A549 (cell line): ENCODE measurements around the gene PPRC1. TPM values are rescaled to one million over a fixed set of nuclear protein-coding genes. Genes with fewer than 3 reads are reported as not detected.

Experiments
- CBX2 ChIP-seq: fragments of 200-600 bp; sonication (generic); IDR thresholded peaks from 2 replicates; pipeline ENCODE4 v1.6.1; 2016; ENCODE audit warnings: low read depth, mild to moderate bottlenecking, borderline replicate concordance
- CHD2 ChIP-seq: fragments of 150-350 bp; IDR thresholded peaks from 2 replicates; pipeline ENCODE4 v1.6.1; 2014; ENCODE audit warnings: low read length; ENCODE audit not compliant: partially characterized antibody
- FOSL2 ChIP-seq, 2 experiments: fragments of 450-650 bp in 1 of 2; fragments of >200 bp in 1 of 2; sonication (Bioruptor Twin) in 1 of 2; formaldehyde crosslinking; IDR thresholded peaks; 2 replicates each; pipeline versions ENCODE4 v1.5.0 to v1.6.1; 2016 to 2020; ENCODE audit warnings: mild to moderate bottlenecking in 1 of 2, moderate library complexity in 1 of 2
- HOXA7 ChIP-seq: fragments of 250-450 bp; sonication (Bioruptor Pico); IDR thresholded peaks from 2 replicates; pipeline ENCODE4 v1.5.0; 2020; ENCODE audit warnings: mild to moderate bottlenecking, moderate library complexity
- HOXB13 ChIP-seq: fragments of 250-450 bp; sonication (Bioruptor Pico); IDR thresholded peaks from 2 replicates; pipeline ENCODE4 v1.5.0; 2020; ENCODE audit warnings: low read depth, mild to moderate bottlenecking, moderate library complexity
- HOXB5 ChIP-seq: fragments of 250-450 bp; sonication (Bioruptor Pico); IDR thresholded peaks from 2 replicates; pipeline ENCODE4 v1.5.0; 2020; ENCODE audit warnings: mild to moderate bottlenecking, moderate library complexity
- KDM5A ChIP-seq: fragments of 200-600 bp; sonication (generic); IDR thresholded peaks from 2 replicates; pipeline ENCODE4 v1.6.1; 2016; ENCODE audit warnings: antibody characterized with exemption, mild to moderate bottlenecking
- PHF8 ChIP-seq: fragments of 200-600 bp; sonication (generic); IDR thresholded peaks from 2 replicates; pipeline ENCODE4 v1.6.1; 2016; ENCODE audit warnings: low read depth, mild to moderate bottlenecking, antibody characterized with exemption, moderate library complexity, borderline replicate concordance
- POLR2AphosphoS2 ChIP-seq: conservative IDR thresholded peaks from 2 replicates; pipeline ENCODE4 v1.6.1; 2012; ENCODE audit warnings: low read length, improper control_type of control experiment, inconsistent platforms
- RAD21 ChIP-seq, 2 experiments: fragments of >200 bp in 1 of 2; sonication (Bioruptor Twin) in 1 of 2; formaldehyde crosslinking in 1 of 2; IDR thresholded peaks in 1 of 2; conservative IDR thresholded peaks in 1 of 2; 2 replicates in 1 of 2; 3 replicates in 1 of 2; pipeline ENCODE4 v1.6.1; 2012 to 2018; ENCODE audit warnings: inconsistent platforms in 1 of 2
- ZFP36 ChIP-seq: fragments of 450-650 bp; IDR thresholded peaks from 2 replicates; pipeline ENCODE4 v1.6.1; 2014; ENCODE audit warnings: borderline replicate concordance; ENCODE audit not compliant: partially characterized antibody
- polyA plus RNA-seq, 4 experiments: library from polyadenylated mRNA; depleted of rRNA in 3 of 4; stranded (reverse); fragments of >200 nt; fragmentation: RNase III in 1 of 4; extraction: RNeasy Plus Mini Kit Qiagen cat#74134 plus additional on column Dnase treatment in 1 of 4; gene quantifications; 2 replicates in 3 of 4; 3 replicates in 1 of 4; pipeline ENCODE4 v1.2.3, GENCODE V29; 2011 to 2017
- TF ChIP-seq, protein P1 (sequence below): fragments of >200 bp; sonication (Bioruptor Twin); formaldehyde crosslinking; IDR thresholded peaks from 2 replicates; pipeline ENCODE4 v1.6.1; 2016
- TF ChIP-seq, protein P2 (sequence below): fragments of 250-450 bp; sonication (Bioruptor Pico); IDR thresholded peaks from 2 replicates; pipeline ENCODE4 v1.5.0; 2021; ENCODE audit warnings: mild to moderate bottlenecking, moderate library complexity, borderline replicate concordance
- TF ChIP-seq, protein P3 (sequence below): fragments of 200-600 bp; sonication (generic); IDR thresholded peaks from 2 replicates; pipeline ENCODE4 v1.6.1; 2016; ENCODE audit warnings: antibody characterized with exemption, mild to moderate bottlenecking, moderate library complexity
- TF ChIP-seq, protein P4 (sequence below): fragments of >200 bp; sonication (Bioruptor Twin); formaldehyde crosslinking; IDR thresholded peaks from 3 replicates; pipeline ENCODE4 v1.6.1; 2016
- TF ChIP-seq, protein P5 (sequence below): fragments of 250-450 bp; sonication (Bioruptor Pico); IDR thresholded peaks from 2 replicates; pipeline ENCODE4 v1.5.0; 2020; ENCODE audit warnings: low read depth, mild to moderate bottlenecking, moderate library complexity
- TF ChIP-seq, protein P6 (sequence below): IDR thresholded peaks from 2 replicates; pipeline ENCODE4 v1.6.1; 2012; ENCODE audit warnings: low read depth, borderline replicate concordance
- TF ChIP-seq, protein P7 (sequence below): fragments of 450-650 bp; IDR thresholded peaks from 2 replicates; pipeline ENCODE4 v1.6.1; 2014; ENCODE audit warnings: antibody characterized with exemption

The PPRC1 gene
- polyA plus RNA-seq, 2 of the 4 experiments (the other 2 are of a cell fraction): 27.0 to 44.1 TPM

DNA sequence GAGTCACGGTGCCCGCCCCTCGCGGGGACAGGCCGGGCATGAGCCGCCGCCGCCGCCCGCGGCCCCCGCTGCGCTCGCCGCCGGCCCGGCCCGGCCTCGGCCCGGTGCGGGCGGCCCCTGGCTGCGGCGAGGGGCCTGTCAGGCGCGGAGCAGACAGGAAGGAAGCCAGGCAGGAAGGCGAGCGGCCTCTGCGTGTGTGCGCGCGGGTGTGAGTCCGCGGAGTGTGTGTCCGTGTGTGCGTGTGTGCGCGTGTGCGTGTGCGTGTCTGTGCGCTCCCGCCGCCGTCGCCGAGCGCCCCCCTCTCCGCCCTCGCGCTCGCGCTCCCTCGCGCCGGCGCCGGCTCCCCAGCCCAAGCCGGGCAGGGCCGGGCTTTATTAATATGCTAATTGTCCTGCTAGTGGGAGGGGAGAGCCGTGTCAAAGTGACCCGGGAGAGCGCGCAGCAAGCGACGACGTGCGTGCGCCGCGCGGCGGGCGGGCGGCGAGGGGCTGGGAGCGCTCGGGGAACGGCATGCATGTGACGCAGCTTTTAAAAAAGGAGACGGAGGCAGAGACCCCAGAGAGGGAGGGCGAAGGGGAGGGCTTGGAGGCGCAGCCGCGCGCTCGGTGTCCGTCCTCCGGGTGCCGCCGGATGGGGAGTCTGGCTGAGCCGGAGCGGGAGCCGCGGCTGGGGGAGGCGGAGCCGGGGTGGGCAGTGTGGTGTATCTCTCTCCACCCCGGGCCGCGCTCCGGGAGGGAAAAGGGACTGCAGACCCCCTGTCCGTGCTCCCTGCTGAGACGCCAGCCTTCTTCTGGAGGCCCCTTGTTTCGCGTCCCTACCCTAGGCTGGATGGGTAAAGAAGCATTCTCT is 12.5 kb upstream of the PPRC1 start, which contains the start of gene LDB1 (continued):
- TF ChIP-seq HOXB5 (CRISPR knock-in tag) (no peak), RAD21 (conservative IDR thresholded peaks at IDR 0.05 in 1 of 2, IDR thresholded peaks at IDR 0.05 in 1 of 2) (no peak), CBX2 (no peak), HOXB13 (CRISPR knock-in tag) (no peak), CHD2 (no peak), ZFP36 (no peak), PHF8 (peak; percentile 67; the same call in 1 of the 2 replicates), HOXA7 (CRISPR knock-in tag) (no peak), KDM5A (no peak; the same call in 1 of the 2 replicates), FOSL2 (IDR thresholded peaks at IDR 0.05) (no peak), FOSL2 (CRISPR knock-in tag; IDR thresholded peaks at IDR 0.05) (no peak), POLR2AphosphoS2 (no peak)
- TF ChIP-seq, protein P1, sequence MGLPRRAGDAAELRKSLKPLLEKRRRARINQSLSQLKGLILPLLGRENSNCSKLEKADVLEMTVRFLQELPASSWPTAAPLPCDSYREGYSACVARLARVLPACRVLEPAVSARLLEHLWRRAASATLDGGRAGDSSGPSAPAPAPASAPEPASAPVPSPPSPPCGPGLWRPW: no peak
- TF ChIP-seq, protein P2, sequence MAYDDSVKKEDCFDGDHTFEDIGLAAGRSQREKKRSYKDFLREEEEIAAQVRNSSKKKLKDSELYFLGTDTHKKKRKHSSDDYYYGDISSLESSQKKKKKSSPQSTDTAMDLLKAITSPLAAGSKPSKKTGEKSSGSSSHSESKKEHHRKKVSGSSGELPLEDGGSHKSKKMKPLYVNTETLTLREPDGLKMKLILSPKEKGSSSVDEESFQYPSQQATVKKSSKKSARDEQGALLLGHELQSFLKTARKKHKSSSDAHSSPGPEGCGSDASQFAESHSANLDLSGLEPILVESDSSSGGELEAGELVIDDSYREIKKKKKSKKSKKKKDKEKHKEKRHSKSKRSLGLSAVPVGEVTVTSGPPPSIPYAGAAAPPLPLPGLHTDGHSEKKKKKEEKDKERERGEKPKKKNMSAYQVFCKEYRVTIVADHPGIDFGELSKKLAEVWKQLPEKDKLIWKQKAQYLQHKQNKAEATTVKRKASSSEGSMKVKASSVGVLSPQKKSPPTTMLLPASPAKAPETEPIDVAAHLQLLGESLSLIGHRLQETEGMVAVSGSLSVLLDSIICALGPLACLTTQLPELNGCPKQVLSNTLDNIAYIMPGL (CRISPR knock-in tag): no peak
- TF ChIP-seq, protein P3, sequence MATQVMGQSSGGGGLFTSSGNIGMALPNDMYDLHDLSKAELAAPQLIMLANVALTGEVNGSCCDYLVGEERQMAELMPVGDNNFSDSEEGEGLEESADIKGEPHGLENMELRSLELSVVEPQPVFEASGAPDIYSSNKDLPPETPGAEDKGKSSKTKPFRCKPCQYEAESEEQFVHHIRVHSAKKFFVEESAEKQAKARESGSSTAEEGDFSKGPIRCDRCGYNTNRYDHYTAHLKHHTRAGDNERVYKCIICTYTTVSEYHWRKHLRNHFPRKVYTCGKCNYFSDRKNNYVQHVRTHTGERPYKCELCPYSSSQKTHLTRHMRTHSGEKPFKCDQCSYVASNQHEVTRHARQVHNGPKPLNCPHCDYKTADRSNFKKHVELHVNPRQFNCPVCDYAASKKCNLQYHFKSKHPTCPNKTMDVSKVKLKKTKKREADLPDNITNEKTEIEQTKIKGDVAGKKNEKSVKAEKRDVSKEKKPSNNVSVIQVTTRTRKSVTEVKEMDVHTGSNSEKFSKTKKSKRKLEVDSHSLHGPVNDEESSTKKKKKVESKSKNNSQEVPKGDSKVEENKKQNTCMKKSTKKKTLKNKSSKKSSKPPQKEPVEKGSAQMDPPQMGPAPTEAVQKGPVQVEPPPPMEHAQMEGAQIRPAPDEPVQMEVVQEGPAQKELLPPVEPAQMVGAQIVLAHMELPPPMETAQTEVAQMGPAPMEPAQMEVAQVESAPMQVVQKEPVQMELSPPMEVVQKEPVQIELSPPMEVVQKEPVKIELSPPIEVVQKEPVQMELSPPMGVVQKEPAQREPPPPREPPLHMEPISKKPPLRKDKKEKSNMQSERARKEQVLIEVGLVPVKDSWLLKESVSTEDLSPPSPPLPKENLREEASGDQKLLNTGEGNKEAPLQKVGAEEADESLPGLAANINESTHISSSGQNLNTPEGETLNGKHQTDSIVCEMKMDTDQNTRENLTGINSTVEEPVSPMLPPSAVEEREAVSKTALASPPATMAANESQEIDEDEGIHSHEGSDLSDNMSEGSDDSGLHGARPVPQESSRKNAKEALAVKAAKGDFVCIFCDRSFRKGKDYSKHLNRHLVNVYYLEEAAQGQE: no peak
- TF ChIP-seq, protein P4, sequence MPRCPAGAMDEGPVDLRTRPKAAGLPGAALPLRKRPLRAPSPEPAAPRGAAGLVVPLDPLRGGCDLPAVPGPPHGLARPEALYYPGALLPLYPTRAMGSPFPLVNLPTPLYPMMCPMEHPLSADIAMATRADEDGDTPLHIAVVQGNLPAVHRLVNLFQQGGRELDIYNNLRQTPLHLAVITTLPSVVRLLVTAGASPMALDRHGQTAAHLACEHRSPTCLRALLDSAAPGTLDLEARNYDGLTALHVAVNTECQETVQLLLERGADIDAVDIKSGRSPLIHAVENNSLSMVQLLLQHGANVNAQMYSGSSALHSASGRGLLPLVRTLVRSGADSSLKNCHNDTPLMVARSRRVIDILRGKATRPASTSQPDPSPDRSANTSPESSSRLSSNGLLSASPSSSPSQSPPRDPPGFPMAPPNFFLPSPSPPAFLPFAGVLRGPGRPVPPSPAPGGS: 0 out of 3 replicates have a peak, but pooled peaks have one; percentile 25
- TF ChIP-seq, protein P5, sequence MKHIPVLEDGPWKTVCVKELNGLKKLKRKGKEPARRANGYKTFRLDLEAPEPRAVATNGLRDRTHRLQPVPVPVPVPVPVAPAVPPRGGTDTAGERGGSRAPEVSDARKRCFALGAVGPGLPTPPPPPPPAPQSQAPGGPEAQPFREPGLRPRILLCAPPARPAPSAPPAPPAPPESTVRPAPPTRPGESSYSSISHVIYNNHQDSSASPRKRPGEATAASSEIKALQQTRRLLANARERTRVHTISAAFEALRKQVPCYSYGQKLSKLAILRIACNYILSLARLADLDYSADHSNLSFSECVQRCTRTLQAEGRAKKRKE (CRISPR knock-in tag): no peak
- TF ChIP-seq, protein P6, sequence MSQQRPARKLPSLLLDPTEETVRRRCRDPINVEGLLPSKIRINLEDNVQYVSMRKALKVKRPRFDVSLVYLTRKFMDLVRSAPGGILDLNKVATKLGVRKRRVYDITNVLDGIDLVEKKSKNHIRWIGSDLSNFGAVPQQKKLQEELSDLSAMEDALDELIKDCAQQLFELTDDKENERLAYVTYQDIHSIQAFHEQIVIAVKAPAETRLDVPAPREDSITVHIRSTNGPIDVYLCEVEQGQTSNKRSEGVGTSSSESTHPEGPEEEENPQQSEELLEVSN: 0 out of 2 replicates have a peak, but pooled peaks have one; percentile 64
- TF ChIP-seq, protein P7, sequence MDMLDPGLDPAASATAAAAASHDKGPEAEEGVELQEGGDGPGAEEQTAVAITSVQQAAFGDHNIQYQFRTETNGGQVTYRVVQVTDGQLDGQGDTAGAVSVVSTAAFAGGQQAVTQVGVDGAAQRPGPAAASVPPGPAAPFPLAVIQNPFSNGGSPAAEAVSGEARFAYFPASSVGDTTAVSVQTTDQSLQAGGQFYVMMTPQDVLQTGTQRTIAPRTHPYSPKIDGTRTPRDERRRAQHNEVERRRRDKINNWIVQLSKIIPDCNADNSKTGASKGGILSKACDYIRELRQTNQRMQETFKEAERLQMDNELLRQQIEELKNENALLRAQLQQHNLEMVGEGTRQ: no peak
